ENCODE data around the gene KIF18A.
"Not testable (repeated sequence)": the region's sequence is repeated elsewhere in the genome, so short reads cannot be mapped to it uniquely, and the experiment has no call there.

Gene KIF18A

GRCh38 chr11:28105869-28106268, 2.1 kb downstream of the KIF18A start:
- DNase-seq, result no peak

DNA sequence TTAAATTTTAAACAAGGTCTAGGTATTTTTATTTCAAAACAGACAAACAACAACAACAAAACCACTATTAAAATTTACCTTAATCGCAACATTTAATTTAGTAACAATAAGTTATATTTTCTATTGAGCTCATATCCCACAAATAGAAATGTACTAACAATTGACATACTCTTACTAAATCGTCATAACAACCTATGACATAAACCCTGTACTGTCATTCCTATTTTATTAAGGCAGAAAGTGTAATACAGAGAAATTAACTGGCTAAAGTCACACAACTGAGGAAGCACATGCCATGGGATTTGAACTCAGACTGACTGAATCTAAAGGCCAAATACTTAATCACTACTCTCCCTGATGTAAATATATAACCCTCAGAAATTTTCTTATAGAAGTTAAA, 3.0 kb downstream of the KIF18A start:
- no peak for DNase-seq

DNA sequence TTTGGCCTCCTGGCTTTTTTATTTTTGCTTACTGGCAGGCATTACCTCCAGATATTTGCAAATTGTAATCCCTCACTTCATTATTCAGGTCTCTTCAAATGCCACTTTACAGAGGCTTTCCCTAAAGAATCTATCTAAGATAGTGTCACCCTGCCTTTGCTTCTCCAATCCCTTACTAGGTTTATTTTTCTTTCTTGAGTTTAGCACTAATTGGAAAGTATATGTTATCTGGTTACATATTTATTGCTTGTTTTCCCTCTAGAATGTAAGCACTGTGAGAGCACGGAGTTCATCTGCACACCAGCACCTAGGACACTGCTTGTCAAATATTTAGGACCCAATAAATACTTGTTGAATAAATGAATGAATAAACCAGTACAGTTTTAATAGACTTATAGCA, 3.5 kb downstream of the KIF18A start:
- DNase-seq, result no peak

DNA sequence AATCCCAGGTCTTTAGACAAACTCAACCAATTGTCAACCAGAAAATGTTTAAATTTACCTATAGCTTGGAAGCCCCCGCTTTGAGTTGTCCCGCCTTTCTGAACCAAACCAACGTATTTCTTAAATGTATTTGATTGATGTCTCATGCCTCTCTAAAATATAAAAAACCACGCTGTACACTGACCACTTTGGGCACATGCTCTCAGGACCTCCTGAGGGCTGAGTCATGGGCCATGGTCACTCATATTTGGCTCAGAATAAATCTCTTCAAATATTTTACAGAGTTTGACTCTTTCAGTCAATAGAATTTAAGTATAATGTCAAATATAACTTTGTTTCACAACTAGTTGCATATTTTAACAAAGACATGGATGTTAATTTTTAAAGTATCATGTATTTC, 5.7 kb downstream of the KIF18A start:
- DNase-seq, result not testable (repeated sequence)

- no peak for DNase-seq
Measured at GRCh38 chr11:28100665-28101064, 7.3 kb downstream of the KIF18A start.

DNA sequence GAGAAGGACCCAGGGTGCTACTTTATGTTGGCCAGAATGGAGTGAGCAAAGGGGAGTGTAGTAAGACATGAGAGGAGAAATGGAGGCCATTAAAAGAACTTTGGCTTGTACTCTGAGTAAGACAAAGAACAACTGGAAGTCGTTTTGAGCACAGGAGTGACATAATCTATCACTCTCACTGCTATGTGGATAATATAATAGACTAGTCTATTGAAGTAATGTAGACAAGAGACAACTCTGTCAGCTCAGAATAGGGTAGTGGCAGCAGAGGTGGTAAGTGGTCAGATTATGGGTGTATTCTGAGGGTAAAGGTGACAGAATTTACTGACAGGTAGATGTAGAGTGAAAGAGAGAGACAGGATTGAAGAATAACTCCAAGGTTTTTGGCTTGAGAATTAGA, 8.2 kb downstream of the KIF18A start:
- no peak for DNase-seq

- DNase-seq, result no peak
Measured at GRCh38 chr11:28098257-28098656, 9.7 kb downstream of the KIF18A start.

DNA sequence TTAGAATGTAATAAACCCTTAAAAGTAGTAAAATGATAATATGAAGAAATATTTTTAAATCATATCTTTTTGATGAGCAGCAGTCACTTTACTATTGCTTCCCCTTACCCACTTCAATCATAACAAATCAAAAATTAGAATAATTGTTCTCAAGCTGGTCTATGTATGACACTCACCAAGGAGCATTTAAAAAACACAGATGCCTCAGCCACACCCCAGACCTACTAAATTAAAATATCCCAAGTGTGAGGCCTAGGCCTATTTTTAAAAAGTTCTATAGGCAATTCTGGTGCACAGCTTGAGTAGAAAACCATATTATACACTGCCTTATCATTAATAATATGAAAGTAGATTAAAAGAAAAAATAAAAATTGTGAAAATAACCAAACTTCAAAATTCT, 15.2 kb downstream of the KIF18A start:
- DNase-seq, result no peak

DNA sequence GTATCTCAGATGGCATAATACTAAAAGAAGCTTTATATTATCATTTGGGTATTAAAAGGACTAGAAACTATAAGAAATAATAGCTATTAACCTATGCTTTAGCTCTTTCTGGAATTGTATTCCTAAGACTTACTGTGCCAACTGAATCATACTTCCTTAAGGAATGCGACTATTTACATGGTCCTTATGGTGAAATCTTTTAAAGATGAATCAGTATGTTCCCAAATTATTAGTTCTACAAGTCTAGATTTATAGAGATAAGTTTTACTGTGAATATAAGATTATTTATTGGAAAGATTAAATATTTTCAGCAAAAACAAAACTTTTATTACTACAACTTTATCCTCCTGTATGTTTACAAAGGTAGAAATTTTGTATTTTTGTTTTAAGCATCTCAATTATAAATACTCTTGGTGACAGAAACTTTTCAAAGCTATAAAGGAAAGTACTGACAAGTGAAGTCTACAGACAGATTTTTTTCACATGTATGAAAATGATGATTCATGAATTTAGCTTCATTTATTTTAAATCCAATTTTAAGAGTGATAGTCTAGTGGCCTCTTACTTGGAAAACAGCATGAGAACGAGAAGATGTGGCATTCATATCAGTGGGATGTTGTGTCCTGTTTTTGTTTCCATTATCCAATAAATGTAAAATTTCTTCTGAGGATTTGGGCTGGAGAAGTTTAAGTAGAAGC, 17.8 kb downstream of the KIF18A start:
- DNase-seq, result no peak

DNA sequence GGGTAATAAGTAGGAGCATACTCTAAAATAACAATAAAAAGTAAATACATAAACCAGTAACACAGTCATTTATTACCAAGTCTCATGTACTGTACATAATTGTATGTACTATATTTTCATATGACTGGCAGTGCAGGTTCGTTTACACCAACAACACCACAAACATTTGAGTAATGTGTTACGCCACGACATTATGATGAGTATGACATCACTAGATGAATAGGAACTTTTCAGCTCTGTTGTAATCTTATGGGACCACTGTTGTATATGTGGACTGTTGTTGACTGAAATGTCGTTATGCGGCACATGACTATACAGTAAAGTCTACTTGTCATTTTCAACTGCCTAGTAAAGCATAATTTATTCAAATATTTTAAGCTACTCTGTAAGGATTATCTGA, 18.6 kb downstream of the KIF18A start:
- DNase-seq, result no peak

- DNase-seq, result not testable (repeated sequence)
Measured at GRCh38 chr11:28087693-28088092, 20.3 kb downstream of the KIF18A start.

- DNase-seq, result not testable (repeated sequence)
Measured at GRCh38 chr11:28087192-28087591, 20.8 kb downstream of the KIF18A start.

DNA sequence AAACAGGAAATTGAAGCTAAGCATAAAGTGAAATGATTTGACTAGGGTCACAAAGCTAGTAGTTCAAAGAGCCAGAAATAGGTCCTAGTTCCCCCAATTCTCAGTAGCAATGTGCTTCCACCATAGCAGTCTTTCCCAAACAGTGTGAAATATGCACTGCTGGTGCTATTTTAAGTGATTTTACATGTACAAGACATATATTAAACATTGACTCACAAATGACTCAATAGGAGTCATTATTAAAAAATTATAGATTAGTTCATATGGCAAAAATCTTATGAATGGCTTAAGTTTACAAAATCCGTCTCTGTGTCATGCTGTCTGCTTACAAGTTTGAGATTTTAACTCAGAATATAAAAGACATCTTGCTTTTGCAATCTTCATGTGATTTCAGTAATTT, 21.4 kb downstream of the KIF18A start:
- no peak for DNase-seq

GRCh38 chr11:28083118-28083517, 24.8 kb downstream of the KIF18A start:
- no peak for DNase-seq

GRCh38 chr11:28077521-28077920, 30.4 kb downstream of the KIF18A start:
- DNase-seq, result no peak

DNA sequence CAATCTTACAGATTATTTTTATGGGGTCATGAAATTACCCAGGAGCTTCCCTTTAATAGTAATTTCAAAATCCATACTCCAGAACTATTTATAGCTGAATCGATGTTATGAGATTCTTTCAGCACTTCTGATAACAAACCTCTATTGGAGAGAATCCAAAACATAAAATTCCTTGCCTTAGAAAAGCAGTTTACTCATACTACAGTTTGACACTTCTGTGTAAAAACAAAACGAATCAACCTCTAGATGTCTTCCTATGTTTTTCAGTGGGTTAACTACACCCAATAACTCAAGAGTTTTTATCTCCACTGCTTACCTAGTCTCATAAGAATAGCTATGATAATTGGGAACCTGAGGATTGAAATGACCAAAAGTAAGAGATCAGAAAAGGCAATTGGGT, 35.6 kb downstream of the KIF18A start:
- DNase-seq, result no peak

GRCh38 chr11:28071305-28071704, 36.7 kb downstream of the KIF18A start:
- DNase-seq, result no peak

GRCh38 chr11:28058333-28058732, 49.6 kb downstream of the KIF18A start:
- DNase-seq, result no peak

DNA sequence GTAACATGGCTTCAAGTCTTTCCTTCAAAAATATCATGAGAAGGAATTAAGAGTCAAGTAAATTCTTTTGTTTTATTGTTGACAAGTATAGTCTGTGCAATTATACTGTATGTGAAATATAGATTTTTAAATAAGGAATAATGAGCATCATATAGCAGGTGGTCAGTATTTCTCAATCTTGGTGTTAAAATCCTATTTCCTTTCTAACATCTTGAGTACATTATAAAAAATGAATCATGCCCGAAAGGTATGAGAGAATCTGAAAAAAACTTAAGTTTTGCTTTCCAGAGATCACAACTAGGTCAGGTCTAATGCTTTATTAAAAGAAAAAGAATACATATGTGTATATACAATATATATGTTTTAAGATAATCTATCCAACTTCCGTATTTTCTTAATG, 53.1 kb downstream of the KIF18A start:
- no peak for DNase-seq

DNA sequence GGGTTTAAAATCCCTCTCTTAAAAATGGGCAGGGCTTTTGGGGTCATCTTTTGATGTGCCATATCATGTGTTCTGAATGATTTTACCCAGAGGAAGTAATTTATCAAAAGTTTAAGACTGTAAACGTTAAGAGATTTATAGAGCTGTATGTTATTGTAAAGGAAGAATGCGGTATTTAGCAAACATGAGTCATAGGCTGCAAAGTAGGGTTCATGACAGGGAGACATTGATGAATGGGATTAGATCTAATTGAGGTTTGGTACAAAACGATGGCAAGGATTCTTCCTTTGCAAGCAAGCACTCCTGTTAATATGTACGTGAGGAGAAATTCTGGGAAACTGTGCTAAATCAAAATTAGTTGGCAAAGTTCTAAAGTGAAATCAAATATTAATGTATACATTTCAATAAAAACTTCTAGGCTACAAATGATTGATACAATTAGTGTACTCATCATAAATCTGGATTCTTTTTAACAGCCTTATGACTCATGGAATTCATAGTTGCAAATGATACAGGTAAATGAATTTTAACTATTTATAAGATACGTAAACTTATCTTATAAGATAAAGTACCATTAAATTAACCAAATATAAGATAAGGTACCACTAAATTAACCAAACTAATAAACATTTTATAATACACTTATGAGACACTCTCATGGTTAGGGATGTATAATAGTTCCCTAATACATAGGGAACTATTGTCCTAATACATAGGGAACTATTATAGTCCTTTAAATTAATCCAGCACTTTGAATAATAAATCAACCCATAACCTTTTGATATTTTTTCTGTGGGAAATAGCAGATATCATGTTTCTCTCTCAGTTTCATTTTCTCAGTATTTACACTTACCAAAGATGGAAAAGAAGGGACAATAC, 58.4 kb downstream of the KIF18A start:
- DNase-seq, result no peak

DNA sequence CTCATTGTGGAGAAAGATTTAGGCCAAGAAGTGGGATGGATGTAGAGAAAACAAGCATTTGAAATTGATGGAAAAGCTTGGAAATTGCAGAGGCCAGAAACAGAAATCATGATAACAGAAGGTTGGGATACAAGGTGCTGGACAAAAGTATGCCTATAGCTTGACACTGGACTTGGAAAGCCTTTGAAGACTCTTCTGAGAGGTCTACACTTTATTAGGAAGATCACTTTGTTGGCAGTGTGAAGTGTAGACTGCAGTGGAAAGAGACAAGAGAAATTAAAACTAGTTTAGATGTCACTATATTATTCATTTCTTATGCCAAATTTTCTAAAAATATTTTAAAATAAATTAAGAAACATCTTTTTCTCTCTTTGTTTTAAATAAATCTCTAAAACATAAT, 59.1 kb downstream of the KIF18A start:
- DNase-seq, result no peak

GRCh38 chr11:28043930-28044709, 63.8 kb downstream of the KIF18A start:
- no peak for DNase-seq

DNA sequence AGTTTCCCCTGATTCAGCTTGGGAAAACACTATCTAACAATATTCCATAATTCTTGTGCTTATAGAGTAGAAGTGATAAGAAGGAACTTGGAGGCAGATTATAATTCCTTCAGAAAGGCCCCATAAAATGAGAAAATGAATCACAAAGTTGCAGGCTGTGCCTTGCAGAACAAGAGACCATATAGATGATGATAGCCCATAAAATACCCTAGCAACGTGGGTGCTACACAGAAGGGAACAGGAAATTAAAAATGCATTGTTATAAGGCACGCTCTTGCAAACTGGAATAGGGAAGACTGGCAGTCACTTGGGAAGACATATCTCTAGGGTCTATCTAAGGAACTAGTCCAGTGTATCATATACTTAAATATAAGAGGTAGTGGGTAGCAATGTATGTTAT, 67.6 kb downstream of the KIF18A start:
- DNase-seq, result no peak

DNA sequence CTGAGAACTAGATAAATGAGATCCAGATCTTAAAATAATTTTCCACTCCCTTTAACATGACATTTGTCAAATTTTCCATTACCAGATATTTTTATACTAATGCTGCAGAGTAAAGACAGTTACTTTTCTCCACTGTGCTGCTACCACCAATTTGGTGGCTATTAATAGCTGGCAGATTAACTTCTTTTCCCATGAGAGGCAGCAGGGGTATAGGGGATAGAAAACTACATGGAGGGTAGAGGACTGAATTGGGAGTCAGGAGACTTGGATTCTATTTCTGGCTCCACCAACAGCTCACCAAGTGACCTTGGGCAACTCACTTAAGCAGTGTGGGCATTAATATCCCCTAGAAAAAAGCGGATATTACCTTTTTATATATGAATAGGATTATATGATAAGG, 69.2 kb downstream of the KIF18A start:
- DNase-seq, result no peak

Data from NCI-H748 treated with DMSO at 0.1 percent for 48 hours (cell line).